Measurements from ENCODE around the gene PKIB.
A peak's percentile ranks its signal among the peaks of the same experiment; 100 is the strongest.
"Not testable (repeated sequence)": the region's sequence is repeated elsewhere in the genome, so short reads cannot be mapped to it uniquely, and the experiment has no call there.

The PKIB gene

DNA sequence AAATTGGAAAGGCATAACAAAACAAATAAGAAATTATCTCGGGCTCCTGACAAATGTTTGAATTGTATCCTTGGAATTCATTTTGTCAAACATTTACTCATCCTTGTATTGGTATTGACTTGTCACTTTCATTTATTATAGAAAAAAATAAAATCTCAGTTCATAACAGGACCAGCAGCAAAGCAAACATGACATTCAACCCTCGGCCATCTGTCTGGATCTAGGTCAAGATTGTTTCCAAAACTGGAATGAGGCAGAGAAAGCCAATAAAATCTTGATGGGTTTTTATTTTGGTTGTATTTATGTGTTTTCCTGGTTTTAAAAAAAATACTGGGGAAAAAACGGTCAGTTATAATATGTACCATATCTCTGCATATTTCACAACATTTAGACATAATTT, 126.4 kb downstream of the PKIB start:
- H3K4me3 ChIP-seq (ENCODE audit: low read depth, low read length), result no peak overlapping the region
- DNase-seq (ENCODE audit: low read depth), result no peak
- TF ChIP-seq, protein P1, sequence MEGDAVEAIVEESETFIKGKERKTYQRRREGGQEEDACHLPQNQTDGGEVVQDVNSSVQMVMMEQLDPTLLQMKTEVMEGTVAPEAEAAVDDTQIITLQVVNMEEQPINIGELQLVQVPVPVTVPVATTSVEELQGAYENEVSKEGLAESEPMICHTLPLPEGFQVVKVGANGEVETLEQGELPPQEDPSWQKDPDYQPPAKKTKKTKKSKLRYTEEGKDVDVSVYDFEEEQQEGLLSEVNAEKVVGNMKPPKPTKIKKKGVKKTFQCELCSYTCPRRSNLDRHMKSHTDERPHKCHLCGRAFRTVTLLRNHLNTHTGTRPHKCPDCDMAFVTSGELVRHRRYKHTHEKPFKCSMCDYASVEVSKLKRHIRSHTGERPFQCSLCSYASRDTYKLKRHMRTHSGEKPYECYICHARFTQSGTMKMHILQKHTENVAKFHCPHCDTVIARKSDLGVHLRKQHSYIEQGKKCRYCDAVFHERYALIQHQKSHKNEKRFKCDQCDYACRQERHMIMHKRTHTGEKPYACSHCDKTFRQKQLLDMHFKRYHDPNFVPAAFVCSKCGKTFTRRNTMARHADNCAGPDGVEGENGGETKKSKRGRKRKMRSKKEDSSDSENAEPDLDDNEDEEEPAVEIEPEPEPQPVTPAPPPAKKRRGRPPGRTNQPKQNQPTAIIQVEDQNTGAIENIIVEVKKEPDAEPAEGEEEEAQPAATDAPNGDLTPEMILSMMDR (IDR thresholded peaks at IDR 0.05; ENCODE audit: insufficient read depth, low read depth, low read length, missing control alignments), result no peak

DNA sequence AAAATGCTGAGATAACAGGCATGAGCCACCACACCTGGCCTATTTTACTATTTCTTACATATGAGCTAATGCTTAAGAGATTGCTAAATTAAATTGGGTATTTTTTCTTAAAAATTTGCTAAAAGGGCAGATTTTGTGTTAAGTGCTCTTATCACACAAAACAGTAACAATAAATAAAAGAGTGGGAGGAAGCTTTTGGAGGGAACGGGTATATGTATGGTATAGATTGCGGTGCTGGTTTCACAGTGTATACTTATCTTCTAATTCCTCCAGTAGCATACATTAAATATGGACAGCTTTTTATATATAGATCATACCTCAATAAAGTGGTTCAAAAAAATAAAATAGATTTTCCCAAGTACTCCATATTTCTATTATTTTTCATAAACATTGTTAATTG, 129.9 kb downstream of the PKIB start:
- H3K4me3 ChIP-seq (ENCODE audit: low read depth, low read length), result no peak overlapping the region
- no peak for DNase-seq (ENCODE audit: low read depth)
- TF ChIP-seq, protein P1 (IDR thresholded peaks at IDR 0.05; ENCODE audit: insufficient read depth, low read depth, low read length, missing control alignments), result no peak

DNA sequence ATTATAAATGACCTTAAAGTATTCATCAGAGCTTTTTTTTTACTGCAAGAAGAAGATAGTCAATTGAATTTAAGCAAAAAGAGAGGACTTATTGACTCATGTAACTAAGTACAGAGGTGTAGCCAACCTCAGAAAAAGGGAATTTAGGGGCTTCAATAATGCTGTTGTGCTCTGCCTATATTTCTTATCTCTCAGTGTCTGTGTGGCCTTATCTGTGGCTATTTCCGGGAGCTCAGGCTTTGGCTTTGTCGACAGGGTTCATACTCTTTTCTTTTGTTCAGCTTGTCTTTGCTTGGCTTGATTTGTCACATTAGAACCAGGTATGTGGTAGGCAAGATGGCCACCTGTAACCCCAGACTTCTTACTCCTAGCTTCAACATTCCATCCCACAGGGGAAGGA, 130.7 kb downstream of the PKIB start:
- DNase-seq (ENCODE audit: low read depth), result no peak
- H3K4me3 ChIP-seq (ENCODE audit: low read depth, low read length), result no peak overlapping the region
- TF ChIP-seq, protein P1 (IDR thresholded peaks at IDR 0.05; ENCODE audit: insufficient read depth, low read depth, low read length, missing control alignments), result no peak

DNA sequence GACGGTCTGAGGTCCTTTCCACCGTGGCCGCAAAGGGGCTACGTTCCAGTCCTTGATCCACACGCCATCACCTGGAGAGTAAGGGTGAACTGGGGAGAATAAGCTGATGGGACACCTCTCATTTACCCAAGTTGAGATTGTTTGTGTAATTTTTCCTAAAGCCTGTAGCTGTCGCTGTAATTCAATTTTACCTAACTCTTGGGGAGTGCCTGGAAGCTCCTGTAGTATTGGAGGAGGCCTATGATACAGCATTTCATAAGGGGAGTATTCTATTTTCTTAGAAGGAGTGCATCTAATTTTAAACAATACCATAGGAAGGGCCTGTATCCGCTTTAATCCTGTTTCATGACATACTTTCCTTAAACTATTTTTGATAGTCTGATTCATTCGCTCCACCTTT, 134.0 kb downstream of the PKIB start:
- not testable (repeated sequence) for DNase-seq (ENCODE audit: low read depth); H3K4me3 ChIP-seq (ENCODE audit: low read depth, low read length)

DNA sequence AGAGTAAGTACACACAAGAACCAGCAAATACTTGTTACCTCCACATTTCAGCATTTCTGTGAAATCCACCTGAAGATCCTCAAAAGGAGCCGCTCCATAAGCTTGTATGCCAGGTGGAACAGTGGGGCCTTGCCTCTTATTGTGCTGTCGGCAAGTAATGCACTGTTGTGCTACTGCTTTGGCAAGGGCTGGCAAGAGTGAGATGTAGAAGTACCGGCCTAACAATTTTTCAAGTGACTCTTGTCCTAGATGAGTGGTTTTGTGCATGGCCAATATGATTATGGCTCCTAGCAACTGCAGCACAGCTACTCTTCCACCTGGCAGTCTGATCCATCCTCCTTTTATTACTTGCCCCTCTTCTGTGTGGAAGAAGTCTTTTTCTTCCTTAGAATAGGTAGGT, 134.7 kb downstream of the PKIB start:
- DNase-seq (ENCODE audit: low read depth); H3K4me3 ChIP-seq (ENCODE audit: low read depth, low read length): not testable (repeated sequence)

DNA sequence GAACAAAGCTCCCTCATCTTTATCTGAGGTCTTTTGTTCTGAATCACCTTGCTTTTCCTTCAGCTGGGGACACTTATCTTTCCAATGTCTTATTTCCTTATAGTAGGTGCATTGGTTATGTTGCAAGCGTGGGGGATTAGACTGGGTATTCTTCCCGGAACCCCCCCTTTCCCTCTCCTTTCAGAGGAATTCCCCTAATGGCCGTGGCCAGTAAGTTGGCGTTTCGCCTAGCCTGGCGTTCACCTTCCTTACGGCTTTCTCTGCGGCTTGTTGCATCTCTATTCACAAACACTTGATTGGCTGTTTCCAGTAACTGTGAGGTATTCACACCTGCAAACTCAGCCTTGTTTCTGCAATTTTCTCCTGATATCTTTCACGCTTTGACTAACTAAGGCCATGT, 136.5 kb downstream of the PKIB start:
- no peak for DNase-seq (ENCODE audit: low read depth)
- TF ChIP-seq, protein P1 (IDR thresholded peaks at IDR 0.05; ENCODE audit: insufficient read depth, low read depth, low read length, missing control alignments), result no peak

DNA sequence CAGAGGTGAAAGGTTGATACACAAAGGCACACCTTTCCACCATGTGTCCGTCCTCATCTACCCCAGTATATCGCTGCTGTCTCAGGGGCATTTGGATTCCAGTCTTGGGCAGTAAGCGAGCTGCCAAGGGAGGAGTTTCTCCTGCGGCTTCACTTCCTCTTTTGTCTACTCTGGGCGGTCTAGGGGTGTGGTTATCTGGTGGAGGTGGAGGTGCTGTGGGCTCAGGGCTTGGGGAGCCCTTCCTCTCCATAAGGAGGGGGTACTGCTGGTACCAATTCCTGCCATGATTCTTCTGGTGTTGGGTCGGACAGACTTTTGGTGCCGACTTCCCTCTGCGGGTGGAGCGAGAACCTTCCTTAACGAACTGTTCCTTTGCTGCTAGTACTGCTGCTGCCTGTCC, 137.4 kb downstream of the PKIB start:
- DNase-seq (ENCODE audit: low read depth), result peak; percentile 22
- no peak overlapping the region for H3K4me3 ChIP-seq (ENCODE audit: low read depth, low read length)
- TF ChIP-seq, protein P1 (IDR thresholded peaks at IDR 0.05; ENCODE audit: insufficient read depth, low read depth, low read length, missing control alignments), result no peak

More for the DNA sequence above, 136.5 kb downstream of the PKIB start:
- no peak overlapping the region for H3K4me3 ChIP-seq (ENCODE audit: low read depth, low read length)

DNA sequence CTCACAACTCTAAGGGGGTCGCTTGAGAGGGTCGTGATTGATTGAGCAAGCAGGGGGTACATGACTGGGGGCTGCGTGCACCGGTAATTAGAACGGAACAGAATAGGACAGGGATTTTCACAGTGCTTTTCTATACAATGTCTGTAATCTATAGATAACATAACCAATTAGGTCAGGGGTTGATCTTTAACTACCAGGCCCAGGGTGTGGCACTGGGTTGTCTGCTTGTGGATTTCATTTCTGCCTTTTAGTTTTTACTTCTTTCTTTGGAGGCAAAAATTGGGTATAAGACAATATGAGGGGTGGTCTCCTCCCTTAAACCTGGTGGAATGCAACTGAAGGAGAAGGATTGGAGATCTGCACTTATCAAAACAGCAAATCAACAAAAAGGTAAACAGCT, 138.7 kb downstream of the PKIB start:
- H3K4me3 ChIP-seq (ENCODE audit: low read depth, low read length); DNase-seq (ENCODE audit: low read depth): not testable (repeated sequence)

DNA sequence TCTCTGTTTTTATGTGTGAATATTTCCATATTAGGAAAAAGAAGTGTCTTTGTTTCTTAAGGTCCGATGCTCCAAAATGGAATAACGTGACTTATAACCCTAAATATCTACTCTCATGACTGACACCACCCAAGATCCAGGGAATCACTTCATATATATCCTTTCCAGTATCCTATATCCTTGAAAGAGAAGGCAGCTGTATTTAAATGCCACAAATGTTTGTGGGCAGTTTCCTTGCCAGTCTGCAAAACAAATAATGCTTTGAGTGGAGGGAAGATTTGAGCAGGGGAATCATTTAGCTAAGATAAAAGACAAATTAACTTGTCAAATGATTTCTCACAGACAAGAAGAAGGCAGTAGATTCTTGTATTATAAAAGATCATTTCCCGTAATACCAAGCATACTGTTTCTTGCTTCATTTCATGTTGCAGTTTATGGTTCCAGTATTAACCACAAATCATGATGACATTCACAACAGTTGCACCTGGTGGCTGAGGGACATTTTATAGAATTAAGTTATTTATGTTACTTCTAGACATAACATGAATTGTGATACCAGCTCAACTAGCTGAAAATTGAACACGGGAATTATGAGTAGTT, 139.3 kb downstream of the PKIB start:
- no peak overlapping the region for H3K4me3 ChIP-seq (ENCODE audit: low read depth, low read length)
- DNase-seq (ENCODE audit: low read depth), result no peak

More for the DNA sequence above, 139.3 kb downstream of the PKIB start:
- TF ChIP-seq, protein P1 (IDR thresholded peaks at IDR 0.05; ENCODE audit: insufficient read depth, low read depth, low read length, missing control alignments), result no peak
